DOHH2 (cell line): ENCODE measurements around the gene NPPA.

Source experiments
- H3F3A ChIP-seq: fragments of 200-600 bp; sonication (generic), shearing (Covaris generic); 2 replicates; pipeline ENCODE4 v1.6.0; 2016; ENCODE audit warnings: antibody characterized with exemption, mild to moderate bottlenecking; ENCODE audit not compliant: control insufficient read depth, insufficient read depth
- H3K27ac ChIP-seq: fragments of 200-600 bp; sonication (generic); 2 replicates; pipeline ENCODE4 v1.5.1; 2014; ENCODE audit warnings: low read depth, mild to moderate bottlenecking, low read length, moderate library complexity
- H3K27me3 ChIP-seq: fragments of 200-600 bp; sonication (generic); 2 replicates; pipeline ENCODE4 v1.6.1; 2014; ENCODE audit warnings: mild to moderate bottlenecking, low read length, mixed read lengths; ENCODE audit not compliant: control insufficient read depth
- H3K36me3 ChIP-seq: fragments of 200-600 bp; sonication (generic); 2 replicates; pipeline ENCODE4 v1.6.1; 2014; ENCODE audit warnings: mild to moderate bottlenecking, low read length, moderate library complexity, mixed read lengths; ENCODE audit not compliant: control insufficient read depth
- H3K4me1 ChIP-seq: fragments of 200-600 bp; sonication (generic); 2 replicates; pipeline ENCODE4 v1.6.1; 2014; ENCODE audit warnings: mild to moderate bottlenecking, low read length, mixed read lengths; ENCODE audit not compliant: control insufficient read depth
- H3K4me2 ChIP-seq: fragments of 200-600 bp; sonication (generic); 2 replicates; pipeline ENCODE4 v1.6.0; 2014; ENCODE audit warnings: mild to moderate bottlenecking, low read length, moderate library complexity
- H3K4me3 ChIP-seq: fragments of 200-600 bp; sonication (generic); 2 replicates; pipeline ENCODE4 v1.5.1; 2014; ENCODE audit warnings: mild to moderate bottlenecking, low read length, mixed read lengths
- H3K79me2 ChIP-seq: fragments of 200-600 bp; sonication (generic); 2 replicates; pipeline ENCODE4 v1.6.1; 2014; ENCODE audit warnings: mild to moderate bottlenecking, low read length, mixed read lengths; ENCODE audit not compliant: control insufficient read depth
- H3K9me2 ChIP-seq: fragments of 200-600 bp; sonication (generic); replicated peaks from 2 replicates; pipeline ENCODE4 v1.6.1; 2014; ENCODE audit warnings: mild to moderate bottlenecking, low read length, mixed read lengths; ENCODE audit not compliant: control insufficient read depth
- H3K9me3 ChIP-seq: fragments of 200-600 bp; sonication (generic); 2 replicates; pipeline ENCODE4 v1.6.1; 2014; ENCODE audit warnings: antibody characterized with exemption, low read length, mixed read lengths; ENCODE audit not compliant: control insufficient read depth, insufficient read depth
- H4K20me1 ChIP-seq: fragments of 200-600 bp; sonication (generic); 2 replicates; pipeline ENCODE4 v1.6.0; 2014; ENCODE audit warnings: low read depth, mild to moderate bottlenecking, antibody characterized with exemption, low read length, moderate library complexity; ENCODE audit not compliant: control insufficient read depth, insufficient read depth
- CTCF ChIP-seq: fragments of 200-600 bp; sonication (generic); IDR thresholded peaks from one replicate; pipeline ENCODE4 v1.5.1; 2014; ENCODE audit warnings: antibody characterized with exemption, mild to moderate bottlenecking, low read depth, low read length; ENCODE audit not compliant: poor library complexity, severe bottlenecking
- EZH2phosphoT487 ChIP-seq: fragments of 200-600 bp; sonication (generic); IDR thresholded peaks from 2 replicates; pipeline ENCODE4 v1.6.1; 2017; ENCODE audit warnings: borderline replicate concordance, mild to moderate bottlenecking, antibody characterized with exemption, low read length, moderate library complexity, mixed read lengths

Gene NPPA

GRCh38 chr1:11817192-11817591 is 30.4 kb downstream of the NPPA start:
- no peaks in the 10 kb centered on the region for H4K20me1 ChIP-seq

DNA sequence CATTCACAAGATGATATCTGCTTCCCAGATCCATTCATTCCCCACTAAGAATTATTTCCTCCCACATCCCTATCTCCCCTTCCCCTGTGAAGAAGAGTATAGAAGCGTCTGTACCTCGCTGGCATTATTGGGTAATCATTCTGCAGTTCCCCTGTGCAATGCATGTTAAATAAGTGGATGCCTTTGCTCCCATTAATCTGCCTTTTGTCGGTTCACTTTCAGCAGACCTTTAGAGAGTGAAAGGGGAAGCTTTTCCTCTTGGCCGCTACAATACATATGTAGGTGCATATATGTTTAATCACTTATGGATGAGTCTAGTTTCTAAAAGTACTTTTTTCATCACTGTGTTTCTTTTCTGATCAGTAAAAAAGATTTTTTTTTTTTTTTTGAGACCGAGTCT is 34.6 kb downstream of the NPPA start:
- no peaks in the 10 kb centered on the region for H3K9me2 ChIP-seq
- H3K27ac ChIP-seq, result peak overlapping the region; percentile 88
- peaks cover 85% of the 10 kb centered on the region for H3K79me2 ChIP-seq
- peak overlapping the region; percentile 37 for H3K4me3 ChIP-seq
- H3K4me1 ChIP-seq, result peaks cover 80% of the 10 kb centered on the region
- H3K9me3 ChIP-seq, result no peaks in the 10 kb centered on the region
- no peak for TF ChIP-seq CTCF
- no peak for TF ChIP-seq EZH2phosphoT487
- H3K36me3 ChIP-seq, result peaks cover 90% of the 10 kb centered on the region
- H4K20me1 ChIP-seq, result no peaks in the 10 kb centered on the region
- peak overlapping the region; percentile 57 for H3K4me2 ChIP-seq
- peaks cover 21% of the 10 kb centered on the region for H3F3A ChIP-seq
- H3K27me3 ChIP-seq, result no peaks in the 10 kb centered on the region

More at GRCh38 chr1:11817192-11817591, 30.4 kb downstream of the NPPA start:
- Histone ChIP-seq H3K4me1 (peaks cover 50% of the 10 kb centered on the region), H3K36me3 (peaks cover 85% of the 10 kb centered on the region), H3F3A (peaks cover 21% of the 10 kb centered on the region), H3K4me2 (no peak overlapping the region), H3K9me2 (no peaks in the 10 kb centered on the region), H3K27ac (no peak overlapping the region), H3K27me3 (no peaks in the 10 kb centered on the region), H3K9me3 (no peaks in the 10 kb centered on the region), H3K79me2 (peaks cover 44% of the 10 kb centered on the region), H3K4me3 (no peak overlapping the region)
- TF ChIP-seq CTCF, result no peak
- TF ChIP-seq EZH2phosphoT487, result no peak

DNA sequence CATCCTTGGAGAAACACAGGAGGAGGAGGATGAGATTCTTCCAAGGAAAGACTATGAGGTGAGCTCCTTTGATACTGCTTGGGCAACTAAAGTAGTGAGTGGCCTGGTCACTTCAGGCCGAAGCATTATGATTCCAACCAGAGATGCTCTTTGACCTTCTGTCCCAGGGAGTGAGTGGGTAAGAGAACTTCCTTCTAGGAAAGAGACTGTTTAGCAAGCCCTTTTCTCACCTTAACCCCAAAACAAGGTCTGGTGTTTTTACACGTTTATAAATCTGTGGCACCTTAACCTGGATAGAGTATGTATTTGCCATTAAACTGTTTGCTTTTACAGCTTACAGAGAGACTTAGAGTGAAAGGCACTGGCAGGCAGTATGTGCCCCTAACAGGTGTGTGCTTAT is 40.5 kb downstream of the NPPA start:
- no peaks in the 10 kb centered on the region for H3K9me2 ChIP-seq
- H3K9me3 ChIP-seq, result no peaks in the 10 kb centered on the region
- peak overlapping the region; percentile 97 for H3K4me3 ChIP-seq
- H3K79me2 ChIP-seq, result peaks cover 94% of the 10 kb centered on the region
- H4K20me1 ChIP-seq, result peaks cover 13% of the 10 kb centered on the region; the same call in 1 of the 2 replicates
- H3K27ac ChIP-seq, result peak overlapping the region; percentile 82
- no peak for TF ChIP-seq EZH2phosphoT487
- no peak for TF ChIP-seq CTCF
- no peaks in the 10 kb centered on the region for H3K27me3 ChIP-seq
- H3K36me3 ChIP-seq, result peaks cover 77% of the 10 kb centered on the region
- peak overlapping the region; percentile 100 for H3K4me2 ChIP-seq
- H3F3A ChIP-seq, result peaks cover 5% of the 10 kb centered on the region
- H3K4me1 ChIP-seq, result peaks cover 81% of the 10 kb centered on the region
